GM21723 (cell line): ENCODE results near the gene SMPD4.
"Not testable (repeated sequence)": the region's sequence is repeated elsewhere in the genome, so short reads cannot be mapped to it uniquely, and the experiment has no call there.

Experiments used
- ATAC-seq: cut with Tn5 transposase; IDR thresholded peaks from one replicate; pipeline ENCODE4 v1.9.1; 2021; ENCODE audit warnings: mild to moderate bottlenecking, moderate library complexity; ENCODE audit not compliant: unreplicated experiment

The SMPD4 gene

GRCh38 chr2:130187859-130188792 is 6.7 kb upstream of the SMPD4 start:
- not testable (repeated sequence) for ATAC-seq

DNA sequence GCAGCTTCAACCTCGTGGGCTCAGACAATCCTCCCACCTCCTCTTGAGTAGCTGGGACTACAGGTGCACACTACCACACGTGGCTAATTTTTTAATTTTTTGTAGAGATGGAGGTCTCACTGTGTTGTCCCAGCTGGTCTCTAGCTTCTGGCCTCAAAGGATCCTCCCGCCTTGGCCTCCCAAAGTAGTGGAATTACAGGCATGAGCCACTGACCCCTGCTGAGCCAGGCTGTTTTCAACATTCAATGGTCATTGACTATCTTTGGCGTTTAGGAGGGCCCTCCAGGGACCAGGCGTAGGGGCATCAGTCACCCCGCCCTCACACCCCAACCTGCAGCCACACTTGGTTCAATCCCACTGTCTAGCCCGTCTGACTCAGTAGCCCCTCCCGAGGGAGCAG is 5.9 kb upstream of the SMPD4 start:
- ATAC-seq: no peak

- ATAC-seq: no peak
These were observed 5.0 kb upstream of the SMPD4 start for GRCh38 chr2:130186391-130186790.

- no peak for ATAC-seq
These were observed 4.5 kb upstream of the SMPD4 start for GRCh38 chr2:130185896-130186295.

- no peak for ATAC-seq
These were observed 4.0 kb upstream of the SMPD4 start for GRCh38 chr2:130185436-130185835.

- ATAC-seq: no peak
These were observed 2.3 kb upstream of the SMPD4 start for GRCh38 chr2:130183512-130184373.

DNA sequence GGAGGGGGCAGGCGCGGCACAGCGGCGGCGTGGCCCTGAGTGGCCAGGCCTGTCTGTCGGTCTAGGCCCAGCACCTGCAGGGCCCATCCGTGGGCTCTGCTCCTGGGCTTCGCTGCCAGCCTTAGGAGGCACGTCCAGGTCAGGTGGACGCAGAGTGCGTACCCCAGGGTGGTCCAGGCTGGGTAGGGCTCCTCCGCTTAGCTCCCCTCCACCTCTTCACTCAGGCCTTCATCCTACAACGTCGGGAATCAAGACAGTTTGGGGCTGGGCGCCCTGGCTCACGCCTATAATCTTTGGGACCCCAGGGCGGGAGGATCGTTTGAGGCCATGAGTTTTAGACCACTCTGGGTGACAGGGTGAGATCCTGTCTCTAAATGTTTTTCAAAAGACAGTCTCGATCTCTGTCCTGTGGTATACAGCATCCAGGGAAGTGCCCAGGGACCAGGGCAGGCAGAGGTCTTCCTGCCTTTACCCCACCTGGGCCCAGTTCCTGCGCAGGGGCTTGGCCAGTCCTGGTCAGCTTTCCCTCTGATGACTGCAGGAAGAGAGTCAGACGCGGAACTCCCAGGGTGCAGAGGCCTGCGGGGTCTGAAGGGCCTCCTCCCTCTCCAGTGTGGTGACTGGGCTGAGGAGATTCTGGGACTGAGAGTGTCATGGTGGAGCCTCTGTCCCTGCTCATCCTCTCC is 1.6 kb upstream of the SMPD4 start:
- ATAC-seq: peak; percentile 32

- peak; percentile 81 for ATAC-seq
These were observed 679 bp upstream of the SMPD4 start, which contains the start of gene MZT2B for GRCh38 chr2:130181880-130182682. Gene MZT2B, plus strand, starts transcription at chr2:130182262. Its CDS starts 21 bp downstream, at chr2:130182283.

DNA sequence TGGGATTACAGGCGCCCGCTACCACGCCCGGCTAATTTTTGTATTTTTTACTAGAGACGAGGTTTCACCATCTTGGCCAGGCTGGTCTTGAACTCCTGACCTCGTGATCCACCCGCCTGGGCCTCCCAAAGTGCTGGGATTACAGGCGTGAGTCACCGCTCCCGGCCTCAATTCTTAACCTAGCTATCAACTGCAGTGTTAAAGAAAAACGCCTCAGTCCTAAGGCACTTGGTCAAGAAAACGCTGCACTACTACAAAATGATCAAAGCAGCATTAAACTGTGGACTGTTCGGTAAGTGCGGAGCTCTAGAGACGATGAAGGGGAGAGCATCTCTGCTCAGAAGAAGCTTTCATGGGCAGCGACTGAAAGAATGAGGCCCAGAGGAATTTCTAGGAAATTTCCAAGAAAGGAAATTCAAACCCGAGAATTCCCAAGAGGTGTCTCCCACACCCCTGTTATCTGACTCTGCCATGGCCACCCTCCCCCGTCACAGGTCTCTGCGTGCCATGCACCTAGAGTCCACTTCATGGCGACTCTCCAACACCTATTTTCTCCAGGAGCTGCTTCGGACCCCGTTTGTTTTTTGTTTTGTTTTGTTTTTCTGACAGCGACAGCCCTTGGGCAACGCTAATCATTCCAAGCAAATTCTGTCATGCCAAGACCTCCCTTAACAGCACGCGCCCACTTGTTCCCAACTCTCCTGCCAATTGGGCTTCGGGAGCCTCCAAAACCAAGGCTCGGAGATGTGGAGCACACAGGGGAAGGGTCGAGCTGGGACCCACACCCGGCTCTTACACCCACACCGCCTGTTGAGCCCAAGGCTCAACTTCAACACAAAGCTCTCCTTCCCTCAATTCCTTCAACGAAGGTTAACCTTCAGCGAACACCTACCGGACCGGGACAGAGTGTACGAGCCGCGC is 738 bp downstream of the SMPD4 start:
- ATAC-seq: not testable (repeated sequence)

DNA sequence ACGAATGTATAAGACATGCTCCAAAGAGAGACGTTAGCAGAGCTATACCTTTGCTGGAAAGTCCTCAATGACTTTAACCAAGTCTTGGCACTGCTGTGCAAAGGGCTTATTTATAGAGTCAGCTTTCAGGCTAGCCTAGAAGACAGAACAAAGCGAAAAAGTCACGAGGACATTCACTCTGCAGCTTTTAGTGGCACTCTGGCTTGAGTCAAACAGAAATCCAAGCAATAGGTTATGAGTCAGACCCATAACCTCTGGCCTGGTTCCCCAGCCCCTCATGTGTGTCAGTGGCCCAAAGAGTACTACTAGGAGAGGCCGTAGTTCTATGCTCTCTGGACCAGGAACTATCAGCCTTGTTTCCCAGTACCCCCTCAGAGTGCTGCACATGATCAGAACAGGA is 6.5 kb downstream of the SMPD4 start:
- peak; percentile 67 for ATAC-seq

DNA sequence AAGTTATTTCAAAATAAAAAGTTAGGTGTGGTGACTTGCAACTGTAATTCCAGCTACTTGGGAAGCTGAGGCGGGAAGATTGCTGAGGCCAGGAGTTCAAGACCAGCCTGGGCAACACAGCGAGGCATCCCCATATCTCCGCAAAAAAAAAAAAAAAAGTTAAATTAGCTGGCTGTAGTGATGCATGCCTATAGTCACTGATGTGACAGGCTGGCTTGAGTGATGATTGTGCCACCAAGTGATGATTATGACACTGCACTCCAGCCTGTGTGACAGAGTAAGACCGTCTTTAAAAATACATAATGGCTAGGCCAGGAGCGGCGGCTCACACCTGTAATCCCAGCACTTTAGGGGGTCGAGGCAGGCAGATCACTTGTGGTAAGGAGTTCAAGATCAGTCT is 11.5 kb downstream of the SMPD4 start:
- no peak for ATAC-seq

DNA sequence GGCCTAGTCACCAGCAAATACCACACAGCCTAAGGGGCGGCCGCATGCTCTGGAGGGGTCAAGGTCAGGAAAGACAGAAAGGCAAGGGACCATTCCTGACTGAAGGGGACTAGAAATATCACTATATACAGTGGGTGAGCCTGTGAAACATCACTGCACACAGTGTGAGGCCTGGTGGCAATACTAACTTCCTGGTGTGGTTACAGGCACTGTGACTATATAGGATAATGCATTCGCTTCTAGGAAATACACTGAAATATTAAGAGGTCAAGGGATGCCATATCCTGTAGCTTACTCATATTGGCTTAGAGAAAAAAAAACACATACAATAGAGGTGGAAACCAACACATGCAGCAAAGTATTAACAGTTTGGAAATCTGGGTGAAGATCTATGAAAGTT is 12.2 kb downstream of the SMPD4 start:
- not testable (repeated sequence) for ATAC-seq

DNA sequence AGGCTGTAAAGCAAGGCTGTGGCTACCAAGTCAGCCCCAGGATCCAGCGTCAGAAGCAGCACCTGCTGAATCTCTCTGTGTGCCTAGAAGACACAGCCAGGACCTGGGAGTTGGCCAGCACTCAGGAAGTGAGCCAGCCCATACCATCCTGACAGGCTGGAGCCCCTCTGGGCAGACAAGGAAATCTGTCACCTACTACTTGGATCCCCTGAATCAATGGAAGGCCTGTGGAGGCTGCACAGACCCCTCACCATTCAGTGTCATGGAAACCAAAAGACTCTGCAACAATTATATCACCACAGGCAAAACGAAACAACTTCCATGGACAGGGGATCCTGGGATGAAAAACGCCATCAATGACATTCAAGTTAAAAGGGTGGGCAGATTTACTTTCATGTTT is 14.8 kb downstream of the SMPD4 start:
- ATAC-seq: not testable (repeated sequence)

DNA sequence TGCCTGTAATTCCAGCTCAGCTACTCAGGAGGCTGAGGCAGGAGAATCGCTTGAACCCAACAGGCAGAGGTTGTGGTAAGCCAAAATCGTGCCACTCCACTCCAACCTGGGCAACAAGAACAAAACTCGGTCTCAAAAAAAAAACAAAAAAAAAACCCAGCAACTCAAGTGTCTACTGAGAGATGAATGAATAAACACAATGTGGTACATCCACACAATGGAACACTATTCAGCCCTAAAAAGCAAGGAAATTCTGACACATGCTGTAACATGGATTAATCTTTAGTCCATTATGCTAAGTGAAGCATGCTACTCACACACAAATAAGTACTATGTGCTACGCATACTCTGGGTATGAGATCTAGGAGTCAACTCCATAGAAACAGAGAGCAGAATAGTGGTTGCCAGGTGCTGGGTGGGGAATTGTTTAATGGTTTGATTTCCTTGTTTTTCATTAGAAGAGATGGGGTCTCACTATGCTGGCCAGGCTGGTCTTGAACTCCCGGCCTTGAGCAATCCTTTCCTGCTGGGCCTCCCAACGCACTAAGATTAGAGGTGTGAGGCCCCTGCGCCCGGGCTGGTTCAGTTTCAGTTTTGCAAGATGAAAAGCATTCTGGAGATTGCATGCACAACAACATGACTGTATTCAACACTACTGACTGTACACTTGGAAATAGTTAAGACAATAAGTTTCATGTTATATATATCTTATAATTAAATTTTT is 15.9 kb downstream of the SMPD4 start:
- no peak for ATAC-seq

- ATAC-seq: no peak
These were observed 18.4 kb downstream of the SMPD4 start for GRCh38 chr2:130162968-130163367.

DNA sequence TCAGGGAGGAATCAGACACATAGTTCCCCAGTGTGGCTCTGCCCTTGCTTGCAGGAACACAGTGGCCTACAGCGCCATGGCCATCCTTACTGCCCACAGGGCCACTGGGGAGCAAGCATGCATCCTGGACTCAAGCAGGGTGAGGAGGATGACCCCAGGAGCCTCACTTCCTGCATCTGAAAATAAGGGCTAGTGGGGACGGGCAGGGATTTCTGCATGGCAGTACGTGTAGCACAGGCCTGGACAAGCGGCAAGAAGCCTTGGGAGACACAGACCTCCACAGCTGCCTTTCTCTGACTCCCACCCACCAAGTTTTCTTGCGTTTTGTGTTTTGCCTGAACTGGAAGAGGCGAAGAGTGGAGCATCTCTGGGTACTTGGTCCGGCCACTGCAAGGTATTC is 18.9 kb downstream of the SMPD4 start:
- ATAC-seq: not testable (repeated sequence)

DNA sequence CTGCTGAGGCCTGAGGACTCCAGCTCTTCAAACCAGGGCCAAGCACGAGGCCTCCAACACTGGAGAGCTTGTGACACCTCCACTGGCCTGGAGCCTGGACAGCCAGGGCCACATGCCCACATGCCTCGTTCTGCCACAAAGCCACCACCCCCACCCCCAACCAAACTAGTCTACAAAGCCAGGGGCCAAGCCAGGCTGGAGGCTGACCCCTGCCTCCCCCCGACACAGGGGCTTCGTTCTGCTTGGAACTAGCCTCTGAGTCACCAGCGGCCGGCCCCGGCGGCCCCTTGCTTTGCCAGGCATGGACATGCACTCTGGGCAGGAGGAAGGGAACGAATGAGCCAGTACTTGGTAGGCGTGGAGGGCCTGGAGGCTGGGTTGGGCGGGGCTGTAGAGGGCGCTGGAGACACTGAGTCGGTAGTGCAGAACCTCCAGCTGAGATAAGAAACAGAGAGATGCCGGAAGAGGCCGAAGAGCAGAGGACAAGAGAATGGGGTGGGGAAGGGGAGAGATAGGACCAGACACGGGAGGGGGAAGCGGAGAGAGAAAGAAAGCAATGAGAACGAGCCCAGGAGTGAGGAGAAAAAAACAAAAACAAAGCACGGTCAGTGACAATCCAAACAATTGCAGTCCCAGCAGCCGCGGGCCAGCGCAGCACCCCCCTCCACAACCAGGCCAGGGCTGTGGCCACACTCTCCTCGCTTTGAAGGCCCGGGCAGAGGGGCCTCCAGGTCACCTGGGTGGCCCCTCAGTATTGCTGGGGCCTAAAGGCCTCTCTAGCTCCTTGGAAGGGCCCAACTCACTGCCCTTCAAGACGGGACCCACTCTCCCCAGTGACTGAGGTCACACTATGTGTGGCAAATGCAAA is 20.3 kb downstream of the SMPD4 start:
- ATAC-seq: not testable (repeated sequence)

GRCh38 chr2:130160131-130160530 is 21.3 kb downstream of the SMPD4 start:
- no peak for ATAC-seq
